Hepatocyte (in vitro differentiated cells): ENCODE results near the gene RER1. TPM values are rescaled to one million over a fixed set of nuclear protein-coding genes. Genes with fewer than 3 reads are reported as not detected.

Experiments used
- DNase-seq: peaks from one replicate; pipeline ENCODE4 v3.0.0-alpha.2; 2016; ENCODE audit warnings: low spot score
- H2AFZ ChIP-seq: fragments of 200-600 bp; sonication (generic); 2 replicates; pipeline ENCODE4 v1.6.0; 2016; ENCODE audit warnings: antibody characterized with exemption, mild to moderate bottlenecking
- H3K27ac ChIP-seq: fragments of 200-600 bp; sonication (generic); 2 replicates; pipeline ENCODE4 v1.5.1; 2016; ENCODE audit warnings: mild to moderate bottlenecking
- H3K27me3 ChIP-seq: fragments of 200-600 bp; sonication (generic); 2 replicates; pipeline ENCODE4 v1.6.1; 2016
- H3K36me3 ChIP-seq: fragments of 200-600 bp; sonication (generic); replicated peaks from 2 replicates; pipeline ENCODE4 v1.5.1; 2016; ENCODE audit warnings: low read depth; ENCODE audit not compliant: insufficient read depth
- H3K4me1 ChIP-seq: fragments of 200-600 bp; sonication (generic); 2 replicates; pipeline ENCODE4 v1.5.1; 2016; ENCODE audit warnings: mild to moderate bottlenecking, moderate library complexity; ENCODE audit not compliant: insufficient read depth
- H3K4me2 ChIP-seq: fragments of 200-600 bp; sonication (generic); 2 replicates; pipeline ENCODE4 v1.6.0; 2016
- H3K4me3 ChIP-seq: fragments of 200-600 bp; sonication (generic); 2 replicates; pipeline ENCODE4 v1.5.1; 2016; ENCODE audit warnings: mild to moderate bottlenecking
- H3K79me2 ChIP-seq: fragments of 200-600 bp; sonication (generic); 2 replicates; pipeline ENCODE4 v1.6.0; 2017; ENCODE audit warnings: mild to moderate bottlenecking
- H3K9me2 ChIP-seq: fragments of 200-600 bp; sonication (generic); replicated peaks from 2 replicates; pipeline ENCODE4 v1.6.0; 2017; ENCODE audit warnings: mild to moderate bottlenecking; ENCODE audit not compliant: insufficient read depth
- H3K9me3 ChIP-seq: fragments of 200-600 bp; sonication (generic); 2 replicates; pipeline ENCODE4 v1.5.1; 2016; ENCODE audit warnings: low read depth, mild to moderate bottlenecking
- H4K20me1 ChIP-seq: fragments of 200-600 bp; sonication (generic); 2 replicates; pipeline ENCODE4 v1.6.0; 2016; ENCODE audit warnings: mild to moderate bottlenecking; ENCODE audit not compliant: insufficient read depth, poor library complexity, severe bottlenecking
- CTCF ChIP-seq: fragments of 200-600 bp; sonication (generic); IDR thresholded peaks from 2 replicates; pipeline ENCODE4 v1.5.1; 2016; ENCODE audit warnings: antibody characterized with exemption, mild to moderate bottlenecking; ENCODE audit not compliant: poor library complexity
- EZH2 ChIP-seq: fragments of 200-600 bp; sonication (generic); IDR thresholded peaks from 2 replicates; pipeline ENCODE4 v1.6.1; 2016; ENCODE audit warnings: antibody characterized with exemption, mild to moderate bottlenecking, borderline replicate concordance
- EZH2phosphoT487 ChIP-seq: fragments of 200-600 bp; sonication (generic); IDR thresholded peaks from one replicate; pipeline ENCODE4 v1.6.1; 2018; ENCODE audit warnings: antibody characterized with exemption, mild to moderate bottlenecking, low read depth, moderate library complexity; ENCODE audit not compliant: unreplicated experiment, severe bottlenecking
- WGBS: methylation state at CpG from one replicate; pipeline ENCODE4 v1.1.6; 2016; ENCODE audit warnings: low lambda C conversion rate; ENCODE audit errors: missing lambda C conversion rate; 5-methylcytosine and 5-hydroxymethylcytosine counted together
- polyA plus RNA-seq: library from polyadenylated mRNA; unstranded; fragments of >200 nt; fragmentation: Nextera tagmentation; extraction: Ambion mirVana; gene quantifications from 2 replicates; pipeline ENCODE4 v1.2.1, GENCODE V29; 2016
- total RNA-seq: library from RNA; depleted of rRNA; stranded (reverse); fragments of >200 nt; gene quantifications from 2 replicates; pipeline ENCODE4 v1.2.3, GENCODE V29; 2014

Gene RER1
- total and polyA plus RNA-seq, 2 experiments from 2014 or later: 123 to 237 TPM

GRCh38 chr1:2398871-2399270 lies 7.2 kb downstream of the RER1 start:
- H3K4me3 ChIP-seq: no peak overlapping the region
- WGBS: 98% methylated on average over 7 of the region's 7 CpGs
- no peak overlapping the region for H3K27ac ChIP-seq
- H3K9me2 ChIP-seq: no peaks in the 10 kb centered on the region
- H3K4me1 ChIP-seq: peaks cover 5% of the 10 kb centered on the region
- TF ChIP-seq EZH2 (no peak), EZH2phosphoT487 (no peak), CTCF (no peak)
- H3K4me2 ChIP-seq: no peak overlapping the region
- no peak for DNase-seq
- H3K36me3 ChIP-seq: no peaks in the 10 kb centered on the region
- no peaks in the 10 kb centered on the region for H3K9me3 ChIP-seq
- peaks cover 19% of the 10 kb centered on the region for H4K20me1 ChIP-seq
- H3K79me2 ChIP-seq: peaks cover 61% of the 10 kb centered on the region
- H2AFZ ChIP-seq: no peak overlapping the region
- no peaks in the 10 kb centered on the region for H3K27me3 ChIP-seq

- DNase-seq: no peak
- no peak overlapping the region for H3K4me2 ChIP-seq
- H2AFZ ChIP-seq: no peak overlapping the region
- H3K27me3 ChIP-seq: no peaks in the 10 kb centered on the region
- no peak overlapping the region for H3K27ac ChIP-seq
- peaks cover 11% of the 10 kb centered on the region for H4K20me1 ChIP-seq
- no peak overlapping the region for H3K4me3 ChIP-seq
- no peaks in the 10 kb centered on the region for H3K9me2 ChIP-seq
- no peaks in the 10 kb centered on the region for H3K9me3 ChIP-seq
- 95% methylated on average over 22 of the region's 22 CpGs for WGBS
- H3K4me1 ChIP-seq: no peaks in the 10 kb centered on the region
- TF ChIP-seq CTCF: no peak
- no peak for TF ChIP-seq EZH2
- TF ChIP-seq EZH2phosphoT487: no peak
- peaks cover 50% of the 10 kb centered on the region for H3K79me2 ChIP-seq
- H3K36me3 ChIP-seq: no peaks in the 10 kb centered on the region
Observed at GRCh38 chr1:2399890-2400575, 8.4 kb downstream of the RER1 start.

- H3K4me1 ChIP-seq: no peaks in the 10 kb centered on the region
- peaks cover 11% of the 10 kb centered on the region for H4K20me1 ChIP-seq
- H3K36me3 ChIP-seq: no peaks in the 10 kb centered on the region
- peaks cover 45% of the 10 kb centered on the region for H3K79me2 ChIP-seq
- H3K9me3 ChIP-seq: no peaks in the 10 kb centered on the region
- no peak overlapping the region for H3K4me3 ChIP-seq
- 89% methylated on average over 10 of the region's 10 CpGs for WGBS
- H2AFZ ChIP-seq: no peak overlapping the region
- H3K4me2 ChIP-seq: no peak overlapping the region
- no peaks in the 10 kb centered on the region for H3K27me3 ChIP-seq
- no peak overlapping the region for H3K27ac ChIP-seq
- no peak for DNase-seq
- no peak for TF ChIP-seq EZH2
- no peak for TF ChIP-seq EZH2phosphoT487
- TF ChIP-seq CTCF: no peak
- no peaks in the 10 kb centered on the region for H3K9me2 ChIP-seq
Observed at GRCh38 chr1:2400576-2400909, 8.9 kb downstream of the RER1 start.
